ENCODE measurements around the gene VAMP8. TPM values are rescaled to one million over a fixed set of nuclear protein-coding genes. Genes with fewer than 3 reads are reported as not detected.

The VAMP8 gene
- total and polyA plus RNA-seq, 10 of the 15 experiments (the other 5 are each of a cell fraction or from before 2014, with no cell fraction given): 93.6 to 744 (median 217) TPM

DNA sequence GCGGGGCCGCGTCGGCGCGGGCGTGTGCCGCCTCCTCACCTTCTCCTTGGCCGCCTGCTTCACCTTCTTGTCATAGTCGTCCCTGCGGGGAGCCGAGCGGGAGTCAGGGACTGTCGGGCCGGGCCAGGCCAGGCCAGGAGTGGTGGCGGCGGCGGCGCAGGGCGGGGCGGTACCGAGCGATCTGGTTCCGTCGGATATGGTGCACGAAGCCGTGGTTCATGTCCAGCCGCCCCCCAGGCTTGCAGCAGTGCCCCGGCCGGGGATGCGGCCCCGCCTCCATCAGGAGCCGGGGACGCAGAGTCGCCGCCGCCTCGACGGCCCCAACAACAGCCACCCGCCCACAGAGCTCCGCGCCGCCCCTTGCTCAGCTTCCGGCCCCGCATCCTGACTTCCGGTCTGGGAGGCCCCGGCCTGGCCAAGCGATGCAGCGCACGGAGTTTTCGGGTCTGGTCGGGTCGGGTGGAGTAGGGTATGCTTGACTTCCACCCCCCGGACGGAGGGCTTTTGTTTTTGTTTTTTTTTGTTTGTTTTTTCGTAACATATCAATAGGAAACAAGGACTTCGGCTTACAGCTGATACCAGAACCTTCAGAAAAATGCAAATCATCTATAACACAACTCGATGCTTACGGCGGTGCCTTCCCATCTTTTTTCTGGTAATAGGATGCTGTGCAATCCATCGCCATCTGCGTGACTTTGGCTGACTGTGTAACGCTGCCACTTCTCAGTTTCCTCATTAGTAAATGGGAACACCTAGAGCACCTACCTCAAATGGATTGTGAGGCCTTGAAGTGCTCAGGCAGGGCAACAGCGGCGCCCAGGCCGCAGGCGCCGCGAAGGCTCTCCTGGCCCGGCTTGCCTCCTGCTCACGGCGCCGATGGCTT, 34.6 kb downstream of the VAMP8 start, which contains the start of gene C2orf68:
Gene C2orf68, minus strand, starts transcription at position 362 of the 883 bp plus-strand sequence. Its CDS starts 82 bp downstream, at position 280.
- ATAC-seq: peak; percentile 84
- peak; percentile 31 for FAIRE-seq
- TF ChIP-seq ETV6 (conservative IDR thresholded peaks at IDR 0.05 in 1 of 2, IDR thresholded peaks at IDR 0.05 in 1 of 2; ENCODE audit: borderline replicate concordance in 1 of 2, low read depth in 1 of 2) (no peak), GATAD2B (conservative IDR thresholded peaks at IDR 0.05; ENCODE audit: low read depth) (peak; percentile 72), NR2C1 (IDR thresholded peaks at IDR 0.05) (no peak), RAD51 (IDR thresholded peaks at IDR 0.05) (no peak), IRF4 (IDR thresholded peaks at IDR 0.05; ENCODE audit: low read depth, low read length) (no peak), KDM1A (IDR thresholded peaks at IDR 0.05; ENCODE audit: borderline replicate concordance) (no peak), SMARCA5 (IDR thresholded peaks at IDR 0.05) (no peak), SPI1 (IDR thresholded peaks at IDR 0.05; ENCODE audit: borderline replicate concordance, insufficient read depth, low read depth, low read length) (peak; percentile 17; the same call in 1 of the 2 replicates), ZBTB40 (IDR thresholded peaks at IDR 0.05; ENCODE audit: borderline replicate concordance) (peak; percentile 90), FOXK2 (IDR thresholded peaks at IDR 0.05) (no peak; the same call in 1 of the 2 replicates), TCF3 (IDR thresholded peaks at IDR 0.05; ENCODE audit: borderline replicate concordance, insufficient read depth, low read depth, low read length) (no peak), POLR2AphosphoS5 (IDR thresholded peaks at IDR 0.05; ENCODE audit: low read length) (peak; percentile 89), YBX1 (IDR thresholded peaks at IDR 0.05) (no peak), FOS (IDR thresholded peaks at IDR 0.05; ENCODE audit: borderline replicate concordance, extremely low read depth, insufficient read length) (no peak), MTA3 (IDR thresholded peaks at IDR 0.05; ENCODE audit: borderline replicate concordance, low read length) (no peak), BCL11A (IDR thresholded peaks at IDR 0.05; ENCODE audit: low read depth, low read length) (no peak), STAT1 (conservative IDR thresholded peaks at IDR 0.05) (no peak), NFXL1 (IDR thresholded peaks at IDR 0.05; ENCODE audit: borderline replicate concordance) (no peak)
- TF ChIP-seq, protein P1, sequence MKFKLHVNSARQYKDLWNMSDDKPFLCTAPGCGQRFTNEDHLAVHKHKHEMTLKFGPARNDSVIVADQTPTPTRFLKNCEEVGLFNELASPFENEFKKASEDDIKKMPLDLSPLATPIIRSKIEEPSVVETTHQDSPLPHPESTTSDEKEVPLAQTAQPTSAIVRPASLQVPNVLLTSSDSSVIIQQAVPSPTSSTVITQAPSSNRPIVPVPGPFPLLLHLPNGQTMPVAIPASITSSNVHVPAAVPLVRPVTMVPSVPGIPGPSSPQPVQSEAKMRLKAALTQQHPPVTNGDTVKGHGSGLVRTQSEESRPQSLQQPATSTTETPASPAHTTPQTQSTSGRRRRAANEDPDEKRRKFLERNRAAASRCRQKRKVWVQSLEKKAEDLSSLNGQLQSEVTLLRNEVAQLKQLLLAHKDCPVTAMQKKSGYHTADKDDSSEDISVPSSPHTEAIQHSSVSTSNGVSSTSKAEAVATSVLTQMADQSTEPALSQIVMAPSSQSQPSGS (IDR thresholded peaks at IDR 0.05; ENCODE audit: low read length): no peak

More for the DNA sequence above, 34.6 kb downstream of the VAMP8 start, which contains the start of gene C2orf68:
- Histone ChIP-seq H4K20me1 (ENCODE audit: control insufficient read depth, insufficient read depth) (no peaks in the 10 kb centered on the region; the same call in 1 of the 2 replicates), H3K9ac (ENCODE audit: control insufficient read depth, insufficient read depth, low read length) (peak within 1 kb of the TSS; percentile 80), H2AFZ (ENCODE audit: control insufficient read depth, low read depth, low read length) (peak within 1 kb of the TSS; percentile 93), H3K27me3 (replicated peaks in 1 of 2; ENCODE audit: control insufficient read depth in 2 of 2, insufficient read depth in 2 of 2, low read length in 1 of 2) (no peaks in the 10 kb centered on the region), H3K36me3 (ENCODE audit: control insufficient read depth in 2 of 2, insufficient read depth in 2 of 2, low read length in 1 of 2) (peaks cover 3 to 17% of the 10 kb centered on the region in 2 experiments; a peak in 3 of 4 replicates), H3K79me2 (ENCODE audit: control insufficient read depth, insufficient read depth, low read length) (peaks cover 24% of the 10 kb centered on the region), H3K27ac (ENCODE audit: control insufficient read depth, insufficient read depth) (peak within 1 kb of the TSS; percentile 55), H3K4me1 (ENCODE audit: control insufficient read depth, insufficient read depth, low read length) (no peaks in the 10 kb centered on the region), H3K4me3 (peak within 1 kb of the TSS; percentile 81), H3K4me2 (ENCODE audit: control insufficient read depth, insufficient read depth) (peak within 1 kb of the TSS; percentile 72), H3K9me3 (replicated peaks; ENCODE audit: control insufficient read depth, insufficient read depth, low read length) (no peaks in the 10 kb centered on the region)
- peak; percentile 53 for DNase-seq (ENCODE audit: low read depth, low spot score)
- ChIA-PET POLR2A (interaction anchor here (0.6 to 2.6 kb wide), 8 partner anchors 9 to 133 kb away, joined by 3 to 14 read pairs (median 4); partner anchors contain the start of genes MAT2A, RNF181, TMEM150A and VAMP8), RAD21 (ENCODE audit: unreplicated experiment) (interaction anchor here (0.6 to 1.0 kb wide), 3 partner anchors 10 to 202 kb away, joined by 3 to 4 read pairs (median 4); no protein-coding TSS in a partner anchor), CTCF (interaction anchor here (0.7 to 1.1 kb wide), 5 partner anchors 8 to 108 kb away, joined by 3 to 4 read pairs (median 3); no protein-coding TSS in a partner anchor), SMC1A (ENCODE audit: uncharacterized antibody, unreplicated experiment) (interaction anchor here (0.6 to 1.4 kb wide), 5 partner anchors 8 to 57 kb away, joined by 3 to 4 read pairs (median 3); partner anchors contain the start of gene RNF181)
- 13% methylated on average over 60 of the region's 73 CpGs for WGBS (ENCODE audit: insufficient coverage, insufficient replicate concordance, low lambda C conversion rate, missing lambda C conversion rate)
- in situ Hi-C loops (cut with MboI) (no loop called here), intact Hi-C loops (cut with micrococcal nuclease; ENCODE audit: unreplicated experiment) (no loop called here)
- TSS peak; percentile 88 for BruUV-seq (replicated peaks)

Measured in GM12878 (cell line).